Immature natural killer cell (primary cell): ENCODE data around the gene GPR89B. TPM values are rescaled to one million over a fixed set of nuclear protein-coding genes. Genes with fewer than 3 reads are reported as not detected.
"Not testable (repeated sequence)": the region's sequence is repeated elsewhere in the genome, so short reads cannot be mapped to it uniquely, and the experiment has no call there.

Experiments used
- DNase-seq, 3 donors: peaks; one replicate each; pipeline ENCODE4 v3.0.0; 2022; ENCODE audit warnings: mixed read lengths in 1 of 3
- H3K27ac Mint-ChIP-seq, 6 donors: one replicate each; pipeline ENCODE4 v1.8.0; 2020; ENCODE audit warnings: mixed read lengths in 6 of 6, mild to moderate bottlenecking in 5 of 6, inconsistent platforms in 4 of 6, moderate library complexity in 3 of 6
- H3K27me3 Mint-ChIP-seq, 3 donors: one replicate each; pipeline ENCODE4 v1.8.0; 2020 to 2021; ENCODE audit warnings: low read depth in 3 of 3, mild to moderate bottlenecking in 3 of 3, mixed read lengths in 3 of 3, moderate library complexity in 3 of 3, inconsistent platforms in 1 of 3
- H3K36me3 Mint-ChIP-seq, 3 donors: one replicate each; pipeline ENCODE4 v1.8.0; 2020; ENCODE audit warnings: mixed read lengths in 3 of 3, inconsistent platforms in 2 of 3, mild to moderate bottlenecking in 2 of 3
- H3K4me1 Mint-ChIP-seq, 2 donors: one replicate each; pipeline ENCODE4 v1.8.0; 2020; ENCODE audit warnings: inconsistent platforms in 2 of 2, mild to moderate bottlenecking in 2 of 2, mixed read lengths in 2 of 2, moderate library complexity in 1 of 2
- H3K4me3 Mint-ChIP-seq, 5 donors: one replicate each; pipeline ENCODE4 v1.8.0; 2020; ENCODE audit warnings: mild to moderate bottlenecking in 5 of 5, mixed read lengths in 5 of 5, inconsistent platforms in 3 of 5, moderate library complexity in 3 of 5
- H3K9me3 Mint-ChIP-seq, 6 donors: one replicate each; pipeline ENCODE4 v1.8.0; 2020; ENCODE audit warnings: mild to moderate bottlenecking in 6 of 6, mixed read lengths in 6 of 6, inconsistent platforms in 4 of 6, moderate library complexity in 3 of 6
- polyA plus RNA-seq, 3 donors: library from polyadenylated mRNA; unstranded; fragments of 300-500 nt; fragmentation: Illumina TruSeq; gene quantifications; one replicate each; pipeline ENCODE4 v1.2.3, GENCODE V29; 2021

The GPR89B gene
- polyA plus RNA-seq, 3 donors from 2014 or later: 4.6 to 30.0 (median 12.8) TPM

DNA sequence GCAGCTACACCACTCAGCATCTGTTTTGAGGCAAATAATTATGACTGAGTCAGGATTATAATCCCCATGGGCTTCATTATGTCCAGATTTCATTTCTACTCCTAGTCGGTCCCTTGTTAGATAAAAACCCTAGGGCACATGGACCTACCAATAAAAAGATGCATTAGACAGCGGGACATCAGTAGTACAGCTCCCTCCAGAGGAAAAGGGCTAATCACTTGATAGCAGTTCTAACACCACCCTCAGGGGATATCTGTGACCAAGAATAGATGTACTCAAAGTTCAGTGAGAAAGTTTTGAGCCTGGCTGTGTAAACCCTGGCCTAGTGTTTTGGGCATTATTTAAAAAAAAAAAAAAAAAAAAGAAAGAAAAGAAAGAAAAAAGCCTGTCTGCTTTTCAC lies 15.7 kb upstream of the GPR89B start:
- H3K9me3 Mint-ChIP-seq: no peaks in the 10 kb centered on the region
- peaks cover 2 to 3% (median 3%) of the 10 kb centered on the region in 3 donors for H3K27me3 Mint-ChIP-seq
- no peak overlapping the region for H3K4me3 Mint-ChIP-seq
- H3K27ac Mint-ChIP-seq: no peak overlapping the region
- no peak for DNase-seq
- no peaks in the 10 kb centered on the region for H3K36me3 Mint-ChIP-seq
- no peaks in the 10 kb centered on the region for H3K4me1 Mint-ChIP-seq

DNA sequence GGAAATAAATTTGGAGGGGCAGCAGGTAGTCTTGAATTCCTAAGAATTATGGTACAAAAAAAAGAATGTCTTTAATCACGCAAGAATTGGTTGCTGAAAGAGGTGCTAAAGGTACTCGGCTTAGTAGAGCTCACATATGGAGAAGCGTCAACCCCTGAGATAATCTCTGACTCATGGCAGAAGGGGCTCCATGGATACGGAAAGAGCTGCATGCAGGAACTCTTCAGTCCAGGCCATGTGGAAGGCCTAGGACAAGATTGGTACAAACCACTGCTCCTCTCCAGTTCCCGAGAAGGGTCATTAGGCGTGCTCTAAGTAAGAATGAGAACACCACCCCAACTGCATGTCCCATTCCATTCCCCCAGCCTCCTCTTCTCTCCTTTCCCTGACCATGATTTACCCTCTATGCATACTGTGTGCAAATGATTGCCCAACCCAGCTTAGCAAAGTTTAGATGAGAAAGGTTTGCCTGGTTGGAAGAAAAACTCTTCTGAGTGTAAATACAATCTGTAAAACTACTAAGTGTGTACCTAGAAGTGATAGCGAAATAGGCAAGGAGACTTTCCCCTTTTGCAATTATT lies 14.8 kb upstream of the GPR89B start:
- Mint-ChIP-seq H3K27ac (no peak overlapping the region), H3K36me3 (no peaks in the 10 kb centered on the region), H3K27me3 (peaks cover 2 to 3% (median 2%) of the 10 kb centered on the region in 3 donors), H3K9me3 (no peaks in the 10 kb centered on the region), H3K4me1 (no peaks in the 10 kb centered on the region), H3K4me3 (no peak overlapping the region)
- DNase-seq: no peak

DNA sequence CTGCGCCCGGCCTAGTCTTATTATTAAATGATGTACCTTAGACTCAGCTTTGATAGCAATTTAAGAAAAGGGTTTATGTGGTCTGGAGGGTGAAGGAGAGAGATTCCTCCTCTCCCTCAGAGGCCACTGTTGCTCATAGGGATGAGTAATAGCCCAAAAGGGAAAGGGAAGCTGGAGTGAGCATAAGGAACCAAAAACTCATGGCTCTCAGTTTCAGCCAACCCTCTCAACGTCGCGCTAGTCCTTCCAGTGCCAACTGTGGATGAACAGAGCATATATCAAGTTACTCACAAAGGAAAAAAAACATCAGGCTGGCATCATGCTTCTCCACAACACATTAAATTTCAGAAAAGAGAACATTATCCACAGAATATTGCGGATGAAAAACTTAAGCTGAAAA lies 8.3 kb upstream of the GPR89B start:
- H3K27ac Mint-ChIP-seq: no peak overlapping the region
- H3K9me3 Mint-ChIP-seq: no peaks in the 10 kb centered on the region
- peaks cover 2 to 6% (median 3%) of the 10 kb centered on the region in 3 donors for H3K27me3 Mint-ChIP-seq
- no peak overlapping the region for H3K4me3 Mint-ChIP-seq
- no peaks in the 10 kb centered on the region for H3K4me1 Mint-ChIP-seq
- no peaks in the 10 kb centered on the region for H3K36me3 Mint-ChIP-seq
- no peak for DNase-seq

DNA sequence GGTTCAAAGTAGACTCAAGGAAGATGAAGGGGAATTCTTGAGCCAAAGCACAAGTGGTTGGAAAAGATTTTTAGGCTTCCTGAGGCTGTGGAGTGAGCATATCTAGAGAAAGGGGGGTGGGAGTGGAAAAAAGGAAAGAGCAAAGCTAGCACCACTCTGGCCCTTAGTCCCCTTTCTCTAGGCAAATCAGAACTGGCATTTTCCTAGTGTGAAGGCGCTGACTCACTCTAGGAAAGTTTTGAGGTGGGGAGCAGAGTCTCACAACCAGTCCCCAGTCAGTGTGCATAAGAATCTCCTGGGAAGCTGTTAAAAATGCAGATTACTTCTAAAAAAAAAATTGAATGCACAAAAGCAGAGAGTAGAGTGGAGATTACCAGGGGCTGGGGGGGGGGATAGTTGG lies 3.4 kb upstream of the GPR89B start:
- Mint-ChIP-seq H3K4me1 (peaks cover 5 to 7% of the 10 kb centered on the region in 2 donors), H3K36me3 (no peaks in the 10 kb centered on the region), H3K9me3 (no peaks in the 10 kb centered on the region), H3K27me3 (peaks cover 0 to 3% (median 2%) of the 10 kb centered on the region in 3 donors), H3K27ac (no peak overlapping the region), H3K4me3 (no peak overlapping the region)
- no peak for DNase-seq

DNA sequence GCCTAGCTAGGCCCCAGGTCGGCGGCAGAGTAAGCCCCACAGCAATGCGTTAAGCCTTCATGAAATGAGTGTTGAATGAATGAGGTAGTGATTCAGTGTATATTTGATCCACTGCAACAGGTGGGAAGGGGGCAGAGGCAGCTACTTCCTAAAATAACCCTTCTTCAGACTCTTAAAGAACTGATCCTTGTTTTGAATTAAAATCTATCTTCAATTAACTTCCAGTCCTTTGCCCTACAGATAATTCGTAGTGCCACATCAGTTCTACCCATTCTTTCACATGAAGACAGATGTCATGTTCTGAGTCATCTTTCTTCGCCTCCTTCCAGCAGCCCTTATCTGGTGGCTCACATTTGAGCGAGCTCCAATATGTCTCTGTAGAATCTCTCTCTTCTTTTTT lies 1.0 kb upstream of the GPR89B start:
- not testable (repeated sequence) for H3K4me3 Mint-ChIP-seq

DNA sequence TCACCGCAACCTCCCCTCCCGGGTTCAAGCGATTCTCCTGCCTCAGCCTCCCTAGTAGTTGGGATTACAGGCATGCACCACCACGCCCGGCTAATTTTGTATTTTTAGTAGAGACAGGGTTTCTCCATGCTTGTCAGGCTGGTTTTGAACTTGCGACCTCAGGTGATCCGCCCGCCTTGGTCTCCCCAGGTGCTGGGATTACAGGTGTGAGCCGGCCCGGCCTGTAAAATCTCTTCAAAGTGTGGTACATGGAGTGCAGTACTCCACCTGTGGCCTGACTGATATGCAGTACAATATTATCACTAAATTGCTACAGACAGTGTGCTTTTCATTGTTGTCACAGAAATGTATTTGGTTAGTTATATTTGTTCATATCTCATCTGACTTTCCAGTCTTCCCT lies 531 bp upstream of the GPR89B start:
- not testable (repeated sequence) for H3K27me3 Mint-ChIP-seq, H3K4me3 Mint-ChIP-seq, H3K27ac Mint-ChIP-seq, H3K36me3 Mint-ChIP-seq, H3K9me3 Mint-ChIP-seq, DNase-seq
- peaks cover 24 to 36% of the 10 kb centered on the region in 2 donors for H3K4me1 Mint-ChIP-seq

More for the DNA sequence above, 1.0 kb upstream of the GPR89B start:
- not testable (repeated sequence) for DNase-seq, H3K27me3 Mint-ChIP-seq, H3K9me3 Mint-ChIP-seq, H3K27ac Mint-ChIP-seq, H3K36me3 Mint-ChIP-seq
- peaks cover 21 to 31% of the 10 kb centered on the region in 2 donors for H3K4me1 Mint-ChIP-seq

DNA sequence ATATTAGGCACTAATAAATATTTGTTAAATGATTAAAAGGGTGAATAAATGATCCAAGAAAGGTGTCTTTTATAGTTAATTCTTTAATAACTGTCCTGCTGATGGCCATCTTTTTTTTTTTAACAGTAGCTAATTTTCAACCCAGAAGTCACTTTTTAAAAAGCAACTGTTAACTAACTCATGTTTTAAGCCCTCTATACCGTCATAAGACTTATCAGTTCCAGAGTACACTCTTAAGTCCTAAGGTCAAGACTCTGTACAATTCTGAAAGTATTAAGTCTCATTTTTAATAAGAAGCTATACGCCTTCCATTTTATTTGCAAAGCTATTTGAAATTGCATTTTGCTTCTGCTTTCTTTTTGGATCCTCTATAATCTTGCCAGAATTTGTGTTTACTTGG lies 2.9 kb downstream of the GPR89B start:
- H3K4me1 Mint-ChIP-seq: peaks cover 24 to 41% of the 10 kb centered on the region in 2 donors
- H3K4me3 Mint-ChIP-seq, H3K36me3 Mint-ChIP-seq, H3K9me3 Mint-ChIP-seq, H3K27me3 Mint-ChIP-seq, H3K27ac Mint-ChIP-seq, DNase-seq: not testable (repeated sequence)

DNA sequence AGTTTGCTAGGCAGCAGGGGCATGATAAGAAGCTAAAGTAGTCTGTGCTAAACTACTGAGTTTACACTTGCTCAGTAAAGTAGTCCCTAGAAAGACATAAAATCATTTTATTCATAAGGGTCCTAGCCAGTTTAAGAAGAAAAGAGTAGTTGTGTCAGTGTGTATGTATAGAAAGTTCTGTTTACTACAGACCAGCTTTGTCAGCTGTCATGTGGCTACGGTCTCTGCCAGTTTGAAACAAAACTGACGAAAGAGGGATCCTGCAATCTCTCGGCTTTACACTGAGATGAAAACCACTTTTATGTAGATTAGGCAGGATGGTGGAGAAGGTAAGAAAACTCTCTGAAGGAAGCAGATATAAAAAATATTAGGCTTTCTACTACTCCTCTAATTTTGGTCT lies 7.1 kb downstream of the GPR89B start:
- H3K27me3 Mint-ChIP-seq, H3K4me3 Mint-ChIP-seq, H3K27ac Mint-ChIP-seq, DNase-seq, H3K9me3 Mint-ChIP-seq: not testable (repeated sequence)
- H3K4me1 Mint-ChIP-seq: peaks cover 15 to 29% of the 10 kb centered on the region in 2 donors
- peaks cover 0 to 19% (median 0%) of the 10 kb centered on the region in 3 donors for H3K36me3 Mint-ChIP-seq

DNA sequence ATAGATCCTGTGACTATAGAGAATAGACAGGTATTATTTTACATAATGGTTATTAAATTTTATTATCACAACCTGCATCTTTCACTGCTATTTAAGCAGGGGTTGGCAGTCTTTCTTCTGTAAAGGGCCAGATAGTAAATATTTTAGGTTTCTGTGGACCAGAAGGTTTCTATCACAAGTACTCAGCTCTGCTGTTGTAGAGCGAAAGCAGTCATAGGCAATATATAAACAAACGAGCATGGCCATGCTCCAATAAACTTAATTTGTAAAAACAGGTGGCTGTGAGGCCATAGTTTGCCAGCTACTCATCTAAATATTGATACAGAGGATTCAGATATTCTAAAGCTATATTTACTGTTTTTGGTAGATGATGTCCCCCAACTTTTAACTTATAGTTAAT lies 12.2 kb downstream of the GPR89B start:
- H3K27ac Mint-ChIP-seq: not testable (repeated sequence)

DNA sequence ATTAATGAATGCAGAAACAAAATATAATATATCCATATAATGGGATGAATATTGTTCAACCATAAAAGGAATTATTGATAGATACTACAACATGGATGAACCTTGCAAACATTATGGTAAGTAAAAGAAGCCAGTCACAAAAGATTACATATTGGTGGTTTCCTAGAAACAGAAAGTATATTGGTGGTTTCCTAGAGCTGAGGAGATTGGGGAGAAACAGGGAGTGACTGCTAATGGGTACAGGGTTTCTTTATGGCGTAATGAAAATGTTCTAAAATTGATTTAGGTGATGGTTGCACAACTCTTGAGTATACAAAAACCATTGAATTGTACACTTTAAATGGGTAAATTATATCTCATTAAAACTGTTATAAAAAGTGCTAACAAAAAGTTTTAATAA lies 14.3 kb downstream of the GPR89B start:
- not testable (repeated sequence) for H3K36me3 Mint-ChIP-seq, H3K27me3 Mint-ChIP-seq, H3K9me3 Mint-ChIP-seq

More for the DNA sequence above, 12.2 kb downstream of the GPR89B start:
- peaks cover 0 to 14% (median 0%) of the 10 kb centered on the region in 3 donors for H3K36me3 Mint-ChIP-seq
- not testable (repeated sequence) for DNase-seq, H3K4me1 Mint-ChIP-seq, H3K27me3 Mint-ChIP-seq, H3K4me3 Mint-ChIP-seq, H3K9me3 Mint-ChIP-seq

DNA sequence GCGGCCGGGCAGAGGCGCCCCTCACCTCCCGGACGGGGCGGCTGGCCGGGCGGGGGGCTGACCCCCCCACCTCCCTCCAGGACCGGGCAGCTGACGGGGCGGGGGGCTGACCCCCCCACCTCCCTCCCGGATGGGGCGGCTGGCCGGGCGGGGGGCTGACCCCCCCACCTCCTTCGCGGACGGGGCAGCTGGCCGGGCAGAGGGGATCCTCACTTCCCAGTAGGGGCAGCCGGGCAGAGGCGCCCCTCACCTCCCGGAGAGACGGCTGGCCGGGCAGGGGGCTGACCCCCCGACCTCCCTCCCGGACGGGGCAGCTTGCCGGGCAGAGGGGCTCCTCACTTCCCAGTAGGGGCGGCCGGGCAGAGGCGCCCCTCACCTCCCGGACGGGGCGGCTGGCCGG lies 21.3 kb downstream of the GPR89B start:
- H3K9me3 Mint-ChIP-seq, DNase-seq, H3K4me3 Mint-ChIP-seq, H3K27me3 Mint-ChIP-seq, H3K4me1 Mint-ChIP-seq, H3K36me3 Mint-ChIP-seq, H3K27ac Mint-ChIP-seq: not testable (repeated sequence)

More for the DNA sequence above, 14.3 kb downstream of the GPR89B start:
- DNase-seq, H3K4me1 Mint-ChIP-seq, H3K27ac Mint-ChIP-seq, H3K4me3 Mint-ChIP-seq: not testable (repeated sequence)

DNA sequence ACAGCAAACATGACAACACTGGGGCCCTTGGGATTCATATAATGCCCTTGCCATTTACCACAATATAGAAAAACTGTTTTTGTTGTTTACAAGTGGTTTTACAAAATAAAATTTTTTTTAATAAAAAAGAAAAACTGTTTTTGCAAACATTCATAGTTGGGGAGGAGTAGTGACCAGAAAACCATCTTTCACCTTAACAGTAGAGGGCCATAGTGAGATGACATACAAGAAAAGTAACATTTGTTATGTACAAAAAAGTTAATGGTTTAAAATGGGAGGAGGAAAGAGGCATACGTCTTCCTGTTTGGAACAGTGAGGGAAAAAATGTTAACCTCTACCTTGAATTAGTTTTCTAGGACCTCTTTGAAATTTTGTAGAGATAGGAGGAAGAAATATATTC lies 30.7 kb downstream of the GPR89B start:
- not testable (repeated sequence) for H3K36me3 Mint-ChIP-seq, H3K27ac Mint-ChIP-seq, H3K9me3 Mint-ChIP-seq, DNase-seq, H3K27me3 Mint-ChIP-seq, H3K4me1 Mint-ChIP-seq, H3K4me3 Mint-ChIP-seq

DNA sequence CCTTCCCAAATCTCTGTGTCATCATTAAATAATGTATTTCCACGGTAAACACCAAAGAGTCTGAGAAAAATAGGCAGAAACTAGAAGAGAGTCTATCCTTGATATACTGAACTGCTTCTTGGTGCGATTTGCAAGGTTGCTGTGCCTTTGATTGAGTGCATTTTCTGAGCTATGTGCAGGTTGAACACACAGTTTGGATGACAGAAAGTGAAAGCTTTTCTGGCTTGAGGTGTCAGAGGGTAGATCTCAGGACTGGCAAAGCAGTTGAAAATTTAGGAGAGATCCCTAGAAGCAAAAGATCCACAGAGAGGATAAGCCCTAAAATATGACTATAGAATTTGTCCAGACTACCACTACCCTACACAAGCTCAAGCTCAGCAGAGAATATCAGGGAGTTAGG lies 31.5 kb downstream of the GPR89B start:
- not testable (repeated sequence) for H3K27me3 Mint-ChIP-seq, H3K4me3 Mint-ChIP-seq, H3K9me3 Mint-ChIP-seq, DNase-seq, H3K36me3 Mint-ChIP-seq, H3K27ac Mint-ChIP-seq, H3K4me1 Mint-ChIP-seq

DNA sequence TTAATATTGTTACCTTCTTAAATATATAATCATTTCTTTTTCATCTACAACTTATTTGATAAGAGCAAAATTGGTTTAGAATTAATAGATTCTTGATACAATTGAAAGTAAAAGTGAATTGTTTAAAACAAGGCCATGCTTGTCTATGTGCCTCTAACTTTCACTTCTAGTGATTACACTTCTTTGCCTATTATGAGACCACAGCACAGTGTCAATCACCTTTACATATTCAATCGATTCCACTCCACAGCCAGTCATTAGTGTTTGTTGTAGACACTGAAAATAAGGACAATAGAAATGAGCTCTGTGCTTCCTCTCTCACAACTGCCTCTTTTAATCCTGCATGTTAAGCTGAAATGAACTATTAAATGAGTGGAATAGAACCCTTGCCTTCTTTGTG lies 36.4 kb downstream of the GPR89B start:
- H3K27me3 Mint-ChIP-seq, H3K36me3 Mint-ChIP-seq, H3K27ac Mint-ChIP-seq, H3K4me1 Mint-ChIP-seq, H3K9me3 Mint-ChIP-seq, DNase-seq, H3K4me3 Mint-ChIP-seq: not testable (repeated sequence)

DNA sequence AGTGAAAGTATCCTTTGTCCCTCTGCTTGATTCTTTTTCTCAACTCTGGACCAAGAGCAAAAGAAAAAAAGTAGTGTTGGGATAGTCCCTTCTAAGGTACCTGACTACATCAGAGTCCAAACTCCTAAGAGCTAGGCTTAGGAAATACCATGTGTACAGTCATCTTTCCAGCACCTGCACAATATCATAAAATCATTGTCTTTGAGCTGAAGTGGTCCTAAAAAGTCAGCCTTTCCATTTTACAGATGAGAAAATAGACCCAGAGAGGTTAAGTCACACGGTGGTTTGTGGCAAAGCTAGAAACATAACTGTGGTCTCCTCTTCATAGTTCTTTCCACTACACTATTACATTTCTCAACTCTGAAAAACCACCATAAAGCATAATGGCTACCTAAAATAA lies 38.4 kb downstream of the GPR89B start:
- H3K27ac Mint-ChIP-seq, H3K4me3 Mint-ChIP-seq, H3K36me3 Mint-ChIP-seq, H3K4me1 Mint-ChIP-seq, H3K9me3 Mint-ChIP-seq, H3K27me3 Mint-ChIP-seq, DNase-seq: not testable (repeated sequence)
